SK-N-SH (cell line): ENCODE measurements around the gene NR5A1. TPM values are rescaled to one million over a fixed set of nuclear protein-coding genes. Genes with fewer than 3 reads are reported as not detected.

ENCODE experiments used
- CTCF ChIA-PET: fragments of 300-600, 350-600 bp; formaldehyde crosslinking; extraction: SDS; loops from one replicate; lab custom pipeline; 2021; lab: Yijun Ruan, JAX
- POLR2A ChIA-PET: fragments of 350-600 bp; sonication (Branson Sonifier 250); formaldehyde crosslinking; extraction: SDS; loops from one replicate; lab custom pipeline; 2020; ENCODE audit warnings: antibody characterized with exemption, inconsistent platforms; lab: Yijun Ruan, JAX
- DNase-seq: peaks from one replicate; pipeline ENCODE4 v3.0.0; 2012
- H2AFZ ChIP-seq: fragments of 200-600 bp; sonication (generic); 2 replicates; pipeline ENCODE4 v1.8.1; 2016; ENCODE audit warnings: antibody characterized with exemption, mild to moderate bottlenecking, low read depth
- H3F3A ChIP-seq: fragments of 200-600 bp; sonication (generic); replicated peaks from 2 replicates; pipeline ENCODE3; 2016; ENCODE audit warnings: antibody characterized with exemption, mild to moderate bottlenecking; ENCODE audit not compliant: insufficient read depth
- H3K27ac ChIP-seq, 2 experiments: fragments of 200-500 bp in 1 of 2; fragments of 200-600 bp in 1 of 2; sonication (Bioruptor generic) in 1 of 2; sonication (generic), shearing (Covaris generic) in 1 of 2; 2 replicates each; pipeline versions ENCODE4 v1.5.1 to v1.6.1; 2014 to 2016; ENCODE audit warnings: low read depth in 2 of 2, inconsistent platforms in 1 of 2, low read length in 1 of 2, mild to moderate bottlenecking in 1 of 2, mixed read lengths in 1 of 2
- H3K27me3 ChIP-seq: fragments of 200-600 bp; sonication (generic), shearing (Covaris generic); 2 replicates; pipeline ENCODE4 v1.6.1; 2016; ENCODE audit warnings: mixed run types; ENCODE audit not compliant: insufficient read depth
- H3K36me3 ChIP-seq, 2 experiments: fragments of 200-500 bp in 1 of 2; fragments of 200-600 bp in 1 of 2; sonication (Bioruptor generic) in 1 of 2; sonication (generic) in 1 of 2; replicated peaks in 1 of 2; 2 replicates each; pipeline versions ENCODE3 to v1.5.1; 2014 to 2016; ENCODE audit warnings: low read length in 1 of 2, mild to moderate bottlenecking in 1 of 2; ENCODE audit not compliant: insufficient read depth in 2 of 2, control insufficient read depth in 1 of 2
- H3K4me1 ChIP-seq, 2 experiments: fragments of 200-500 bp in 1 of 2; fragments of 200-600 bp in 1 of 2; sonication (Bioruptor generic) in 1 of 2; sonication (generic), shearing (Covaris generic) in 1 of 2; 2 replicates each; pipeline versions ENCODE4 v1.5.1 to v1.6.1; 2014 to 2016; ENCODE audit warnings: low read depth in 1 of 2, low read length in 1 of 2, mixed run types in 1 of 2; ENCODE audit not compliant: insufficient read depth in 2 of 2, control insufficient read depth in 1 of 2
- H3K4me2 ChIP-seq: fragments of 200-600 bp; sonication (generic), shearing (Covaris generic); 2 replicates; pipeline ENCODE4 v1.6.1; 2017; ENCODE audit warnings: mixed run types
- H3K4me3 ChIP-seq, 2 experiments: fragments of 200-500 bp in 1 of 2; fragments of 200-600 bp in 1 of 2; sonication (Bioruptor generic) in 1 of 2; sonication (generic), shearing (Covaris generic) in 1 of 2; 2 replicates each; pipeline versions ENCODE4 v1.5.1 to v1.8.1; 2014 to 2016; ENCODE audit warnings: low read depth in 2 of 2, inconsistent platforms in 1 of 2, low read length in 1 of 2, mild to moderate bottlenecking in 1 of 2, mixed read lengths in 1 of 2, moderate library complexity in 1 of 2
- H3K79me2 ChIP-seq: fragments of 200-600 bp; sonication (generic); 2 replicates; pipeline ENCODE4 v1.8.1; 2017; ENCODE audit warnings: mild to moderate bottlenecking; ENCODE audit not compliant: insufficient read depth
- H3K9ac ChIP-seq: fragments of 200-600 bp; sonication (generic); 2 replicates; pipeline ENCODE4 v1.6.1; 2017; ENCODE audit warnings: mixed run types
- H3K9me2 ChIP-seq: fragments of 200-600 bp; sonication (generic); 2 replicates; pipeline ENCODE4 v1.6.1; 2017; ENCODE audit warnings: mixed run types
- H3K9me3 ChIP-seq: fragments of 200-600 bp; sonication (generic); 2 replicates; pipeline ENCODE4 v1.6.1; 2017; ENCODE audit warnings: mixed run types, mild to moderate bottlenecking, moderate library complexity
- H4K20me1 ChIP-seq: fragments of 200-600 bp; sonication (generic); 2 replicates; pipeline ENCODE4 v1.6.1; 2017; ENCODE audit warnings: mild to moderate bottlenecking, mixed run types; ENCODE audit not compliant: insufficient read depth
- CHD2 ChIP-seq: fragments of 150-350 bp; IDR thresholded peaks from 2 replicates; pipeline ENCODE4 v1.6.1; 2018; ENCODE audit warnings: low read length; ENCODE audit not compliant: partially characterized antibody
- EZH2phosphoT487 ChIP-seq: fragments of 200-600 bp; sonication (generic); IDR thresholded peaks from 2 replicates; pipeline ENCODE4 v1.6.1; 2017; ENCODE audit warnings: low read depth, mixed run types, mild to moderate bottlenecking, antibody characterized with exemption, moderate library complexity, borderline replicate concordance
- FOXM1 ChIP-seq: IDR thresholded peaks from 2 replicates; pipeline ENCODE4 v1.4.0; 2012; ENCODE audit warnings: low read depth, mild to moderate bottlenecking
- JUND ChIP-seq: IDR thresholded peaks from 2 replicates; pipeline ENCODE4 v1.4.0; 2012
- MEF2A ChIP-seq: IDR thresholded peaks from 2 replicates; pipeline ENCODE4 v1.4.0; 2012; ENCODE audit warnings: low read depth, borderline replicate concordance
- PBX3 ChIP-seq: IDR thresholded peaks from 2 replicates; pipeline ENCODE4; 2012
- WGBS: methylation state at CpG from one replicate; pipeline ENCODE4 v1.1.6; 2017; ENCODE audit warnings: low lambda C conversion rate; 5-methylcytosine and 5-hydroxymethylcytosine counted together
- polyA plus RNA-seq, 3 experiments: library from polyadenylated mRNA; depleted of rRNA; stranded (reverse); fragments of >200 nt; gene quantifications; 2 replicates each; pipeline ENCODE4 v1.2.3, GENCODE V29; 2012
- TF ChIP-seq, protein P1 (sequence below): fragments of 150-350 bp; IDR thresholded peaks from 2 replicates; pipeline ENCODE4 v1.6.1; 2016; ENCODE audit warnings: mild to moderate bottlenecking, low read depth, low read length

The NR5A1 gene
- polyA plus RNA-seq, 1 of the 3 experiments (the other 2 are of a cell fraction): not detected

- ChIA-PET POLR2A (no interaction called here), CTCF (no interaction called here)
- Histone ChIP-seq H3K36me3 (no peaks in the 10 kb centered on the region), H3K27me3 (no peaks in the 10 kb centered on the region; the same call in 1 of the 2 replicates), H3K27ac (no peak overlapping the region), H3K4me1 (no peaks in the 10 kb centered on the region; a peak in 1 of 4 replicates), H2AFZ (no peak overlapping the region), H3K9me2 (no peaks in the 10 kb centered on the region), H3K4me3 (no peak overlapping the region), H4K20me1 (no peaks in the 10 kb centered on the region), H3K9me3 (no peaks in the 10 kb centered on the region), H3K79me2 (no peaks in the 10 kb centered on the region), H3K4me2 (no peak overlapping the region), H3K9ac (no peak overlapping the region), H3F3A (no peaks in the 10 kb centered on the region)
- DNase-seq: no peak
- TF ChIP-seq EZH2phosphoT487 (no peak), PBX3 (no peak), CHD2 (no peak), MEF2A (no peak)
- TF ChIP-seq, protein P1, sequence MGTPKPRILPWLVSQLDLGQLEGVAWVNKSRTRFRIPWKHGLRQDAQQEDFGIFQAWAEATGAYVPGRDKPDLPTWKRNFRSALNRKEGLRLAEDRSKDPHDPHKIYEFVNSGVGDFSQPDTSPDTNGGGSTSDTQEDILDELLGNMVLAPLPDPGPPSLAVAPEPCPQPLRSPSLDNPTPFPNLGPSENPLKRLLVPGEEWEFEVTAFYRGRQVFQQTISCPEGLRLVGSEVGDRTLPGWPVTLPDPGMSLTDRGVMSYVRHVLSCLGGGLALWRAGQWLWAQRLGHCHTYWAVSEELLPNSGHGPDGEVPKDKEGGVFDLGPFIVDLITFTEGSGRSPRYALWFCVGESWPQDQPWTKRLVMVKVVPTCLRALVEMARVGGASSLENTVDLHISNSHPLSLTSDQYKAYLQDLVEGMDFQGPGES: no peak
- WGBS: 59% methylated on average over 3 of the region's 3 CpGs
These were observed 41.5 kb downstream of the NR5A1 start for GRCh38 chr9:124465736-124466135.

- no peak overlapping the region for H2AFZ ChIP-seq
- no peaks in the 10 kb centered on the region for H3K9me2 ChIP-seq
- CTCF ChIA-PET: interaction anchor here (1.3 kb wide), 1 partner anchor 43 kb away, joined by 3 read pairs; no protein-coding TSS in a partner anchor
- 74% methylated on average over 1 of the region's 1 CpG for WGBS
- no peak for DNase-seq
- H3K4me3 ChIP-seq: no peak overlapping the region
- no peak overlapping the region for H3K4me2 ChIP-seq
- no peak overlapping the region for H3K27ac ChIP-seq
- H3K36me3 ChIP-seq: no peaks in the 10 kb centered on the region
- H3K9me3 ChIP-seq: no peaks in the 10 kb centered on the region
- no peaks in the 10 kb centered on the region for H4K20me1 ChIP-seq
- no peaks in the 10 kb centered on the region for H3F3A ChIP-seq
- H3K9ac ChIP-seq: no peak overlapping the region
- TF ChIP-seq PBX3 (no peak), CHD2 (no peak), FOXM1 (no peak), JUND (no peak)
- H3K27me3 ChIP-seq: no peaks in the 10 kb centered on the region; the same call in 1 of the 2 replicates
- POLR2A ChIA-PET: no interaction called here
- H3K4me1 ChIP-seq: no peaks in the 10 kb centered on the region
- no peaks in the 10 kb centered on the region for H3K79me2 ChIP-seq
These were observed 44.5 kb downstream of the NR5A1 start for GRCh38 chr9:124462739-124463138.
